Activated naive CD4-positive, alpha-beta T cell treated with anti-CD3 and anti-CD28 coated beads, Interleukin-2, amount 50 U/mL, for 72 hours (primary cell): ENCODE results near the gene CCDC177. TPM values are rescaled to one million over a fixed set of nuclear protein-coding genes. Genes with fewer than 3 reads are reported as not detected.

Source experiments
- ATAC-seq, 2 donors: fragments of 150-1000 bp; cut with Tn5 transposase; 2 replicates each; pipeline ENCODE4 v1.10.0; 2021; ENCODE audit warnings: mild to moderate bottlenecking in 2 of 2, moderate library complexity in 2 of 2
- DNase-seq, 2 donors: peaks; one replicate each; pipeline ENCODE4 v3.0.0; 2021 to 2022; ENCODE audit warnings: low spot score in 2 of 2
- H3K27ac Mint-ChIP-seq, 2 donors: one replicate each; pipeline ENCODE4 v1.8.0; 2022; ENCODE audit warnings: mild to moderate bottlenecking in 2 of 2, mixed read lengths in 2 of 2
- H3K36me3 Mint-ChIP-seq, 2 donors: one replicate each; pipeline ENCODE4 v1.8.0; 2022; ENCODE audit warnings: mixed read lengths in 2 of 2
- H3K9me3 Mint-ChIP-seq, 2 donors: one replicate each; pipeline ENCODE4 v1.8.0; 2022; ENCODE audit warnings: mixed read lengths in 2 of 2
- total RNA-seq, 2 donors: library from RNA; stranded (reverse); gene quantifications; one replicate each; pipeline ENCODE4 v1.2.3, GENCODE V29; 2022

Gene CCDC177
- total RNA-seq, 2 donors from 2014 or later, result not detected

GRCh38 chr14:69579476-69579875 is 4.8 kb upstream of the CCDC177 start:
- ATAC-seq, result no peak
- Mint-ChIP-seq H3K9me3 (no peaks in the 10 kb centered on the region), H3K36me3 (no peaks in the 10 kb centered on the region), H3K27ac (no peak overlapping the region)
- DNase-seq, result no peak

GRCh38 chr14:69574954-69575295 is 254 bp upstream of the CCDC177 start:
- Mint-ChIP-seq H3K27ac (no peak overlapping the region), H3K9me3 (no peaks in the 10 kb centered on the region), H3K36me3 (no peaks in the 10 kb centered on the region)
- ATAC-seq (no peak), DNase-seq (no peak)

GRCh38 chr14:69573831-69574262 is 824 bp downstream of the CCDC177 start:
- Mint-ChIP-seq H3K9me3 (no peaks in the 10 kb centered on the region), H3K27ac (no peak overlapping the region), H3K36me3 (no peaks in the 10 kb centered on the region)
- no peak for ATAC-seq
- DNase-seq, result peak in 1 of 2 donors; percentile 11

- Mint-ChIP-seq H3K36me3 (no peaks in the 10 kb centered on the region), H3K9me3 (no peaks in the 10 kb centered on the region), H3K27ac (no peak overlapping the region)
- DNase-seq (peak in 1 of 2 donors; percentile 4), ATAC-seq (no peak)
Measured at GRCh38 chr14:69573205-69573830, 1.4 kb downstream of the CCDC177 start.

GRCh38 chr14:69572841-69573135 is 1.9 kb downstream of the CCDC177 start:
- Mint-ChIP-seq H3K36me3 (no peaks in the 10 kb centered on the region), H3K27ac (no peak overlapping the region), H3K9me3 (no peaks in the 10 kb centered on the region)
- no peak for ATAC-seq
- no peak for DNase-seq

GRCh38 chr14:69572030-69572840 is 2.4 kb downstream of the CCDC177 start:
- H3K9me3 Mint-ChIP-seq, result no peaks in the 10 kb centered on the region
- peak in 1 of 2 donors; percentile 21 for DNase-seq
- peak in 1 of 2 donors; percentile 46 for ATAC-seq
- H3K27ac Mint-ChIP-seq, result no peak overlapping the region
- H3K36me3 Mint-ChIP-seq, result no peaks in the 10 kb centered on the region

GRCh38 chr14:69571449-69572029 is 3.1 kb downstream of the CCDC177 start:
- ATAC-seq (no peak), DNase-seq (peak in 1 of 2 donors; percentile 6)
- Mint-ChIP-seq H3K9me3 (no peaks in the 10 kb centered on the region), H3K36me3 (no peaks in the 10 kb centered on the region), H3K27ac (no peak overlapping the region)

- ATAC-seq (no peak), DNase-seq (no peak)
- no peak overlapping the region for H3K27ac Mint-ChIP-seq
- H3K36me3 Mint-ChIP-seq, result no peaks in the 10 kb centered on the region
- no peaks in the 10 kb centered on the region for H3K9me3 Mint-ChIP-seq
Measured at GRCh38 chr14:69570836-69571330, 3.8 kb downstream of the CCDC177 start.

GRCh38 chr14:69569859-69570258 is 4.8 kb downstream of the CCDC177 start:
- H3K36me3 Mint-ChIP-seq, result no peaks in the 10 kb centered on the region
- no peak for DNase-seq
- no peak for ATAC-seq
- H3K9me3 Mint-ChIP-seq, result no peaks in the 10 kb centered on the region
- no peak overlapping the region for H3K27ac Mint-ChIP-seq

- Mint-ChIP-seq H3K9me3 (no peaks in the 10 kb centered on the region), H3K27ac (no peak overlapping the region), H3K36me3 (no peaks in the 10 kb centered on the region)
- ATAC-seq, result no peak
- DNase-seq, result no peak
Measured at GRCh38 chr14:69567563-69567962, 7.1 kb downstream of the CCDC177 start.

- ATAC-seq (no peak), DNase-seq (no peak)
- no peaks in the 10 kb centered on the region for H3K9me3 Mint-ChIP-seq
- H3K27ac Mint-ChIP-seq, result no peak overlapping the region
- H3K36me3 Mint-ChIP-seq, result no peaks in the 10 kb centered on the region
Measured at GRCh38 chr14:69561893-69562292, 12.8 kb downstream of the CCDC177 start.

GRCh38 chr14:69560826-69561225 is 13.8 kb downstream of the CCDC177 start:
- no peak overlapping the region for H3K27ac Mint-ChIP-seq
- ATAC-seq (no peak), DNase-seq (no peak)
- H3K36me3 Mint-ChIP-seq, result no peaks in the 10 kb centered on the region
- H3K9me3 Mint-ChIP-seq, result no peaks in the 10 kb centered on the region

GRCh38 chr14:69559581-69560011 is 15.1 kb downstream of the CCDC177 start:
- ATAC-seq (no peak), DNase-seq (no peak)
- H3K9me3 Mint-ChIP-seq, result no peaks in the 10 kb centered on the region

GRCh38 chr14:69558774-69559173 is 15.9 kb downstream of the CCDC177 start:
- Mint-ChIP-seq H3K9me3 (no peaks in the 10 kb centered on the region), H3K36me3 (no peaks in the 10 kb centered on the region), H3K27ac (no peak overlapping the region)
- no peak for ATAC-seq
- DNase-seq, result no peak

More at GRCh38 chr14:69559581-69560011, 15.1 kb downstream of the CCDC177 start:
- Mint-ChIP-seq H3K36me3 (no peaks in the 10 kb centered on the region), H3K27ac (no peak overlapping the region)

GRCh38 chr14:69554500-69554899 is 20.2 kb downstream of the CCDC177 start:
- Mint-ChIP-seq H3K9me3 (no peaks in the 10 kb centered on the region), H3K27ac (no peak overlapping the region), H3K36me3 (no peaks in the 10 kb centered on the region)
- ATAC-seq (no peak), DNase-seq (no peak)

- no peak overlapping the region for H3K27ac Mint-ChIP-seq
- H3K9me3 Mint-ChIP-seq, result no peaks in the 10 kb centered on the region
- DNase-seq (no peak), ATAC-seq (no peak)
- H3K36me3 Mint-ChIP-seq, result no peaks in the 10 kb centered on the region
Measured at GRCh38 chr14:69553252-69553651, 21.4 kb downstream of the CCDC177 start.

- H3K27ac Mint-ChIP-seq, result no peak overlapping the region
- no peaks in the 10 kb centered on the region for H3K9me3 Mint-ChIP-seq
- no peaks in the 10 kb centered on the region for H3K36me3 Mint-ChIP-seq
- DNase-seq (no peak), ATAC-seq (no peak)
Measured at GRCh38 chr14:69551511-69551910, 23.2 kb downstream of the CCDC177 start.
